ENCODE measurements around the gene RAD21L1.

DNA sequence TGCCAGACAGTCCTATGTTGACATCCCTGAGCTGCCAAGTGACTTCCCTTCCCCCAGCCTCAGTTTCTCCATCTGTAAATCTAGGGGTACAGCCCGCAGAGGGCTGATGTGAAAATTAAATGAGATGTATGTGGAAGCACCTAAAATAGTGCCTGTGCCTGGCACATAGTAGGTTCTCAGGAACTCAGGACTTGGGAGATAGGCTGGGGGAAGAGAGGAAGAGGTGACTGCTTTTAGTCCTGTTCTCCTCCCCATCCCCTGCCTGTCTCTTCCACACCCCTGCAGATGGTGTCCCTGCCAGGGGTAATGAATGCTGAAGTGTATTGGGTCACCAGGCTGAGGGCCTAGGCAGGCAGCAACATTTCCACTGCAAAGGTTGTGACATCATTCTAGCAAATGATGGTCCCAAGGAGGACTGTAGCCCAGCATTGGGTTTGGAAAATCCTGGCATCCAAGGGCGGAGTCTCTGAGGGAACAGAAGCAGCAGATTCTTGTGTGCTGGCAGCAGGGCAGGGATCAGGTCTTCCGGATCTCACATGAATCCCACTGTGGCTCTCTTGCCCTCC, 42.0 kb downstream of the RAD21L1 start:
- TF ChIP-seq, protein P1, sequence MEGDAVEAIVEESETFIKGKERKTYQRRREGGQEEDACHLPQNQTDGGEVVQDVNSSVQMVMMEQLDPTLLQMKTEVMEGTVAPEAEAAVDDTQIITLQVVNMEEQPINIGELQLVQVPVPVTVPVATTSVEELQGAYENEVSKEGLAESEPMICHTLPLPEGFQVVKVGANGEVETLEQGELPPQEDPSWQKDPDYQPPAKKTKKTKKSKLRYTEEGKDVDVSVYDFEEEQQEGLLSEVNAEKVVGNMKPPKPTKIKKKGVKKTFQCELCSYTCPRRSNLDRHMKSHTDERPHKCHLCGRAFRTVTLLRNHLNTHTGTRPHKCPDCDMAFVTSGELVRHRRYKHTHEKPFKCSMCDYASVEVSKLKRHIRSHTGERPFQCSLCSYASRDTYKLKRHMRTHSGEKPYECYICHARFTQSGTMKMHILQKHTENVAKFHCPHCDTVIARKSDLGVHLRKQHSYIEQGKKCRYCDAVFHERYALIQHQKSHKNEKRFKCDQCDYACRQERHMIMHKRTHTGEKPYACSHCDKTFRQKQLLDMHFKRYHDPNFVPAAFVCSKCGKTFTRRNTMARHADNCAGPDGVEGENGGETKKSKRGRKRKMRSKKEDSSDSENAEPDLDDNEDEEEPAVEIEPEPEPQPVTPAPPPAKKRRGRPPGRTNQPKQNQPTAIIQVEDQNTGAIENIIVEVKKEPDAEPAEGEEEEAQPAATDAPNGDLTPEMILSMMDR (conservative IDR thresholded peaks at IDR 0.05 in 1 of 2, IDR thresholded peaks at IDR 0.05 in 1 of 2; ENCODE audit: low read depth in 1 of 2, low read length in 2 of 2) = no peak
- no peak for TF ChIP-seq EZH2 (IDR thresholded peaks at IDR 0.05; ENCODE audit: low read length, missing control alignments)

Data from fibroblast of lung (primary cell).